ENCODE results near the gene CHCHD1. TPM values are rescaled to one million over a fixed set of nuclear protein-coding genes. Genes with fewer than 3 reads are reported as not detected.

CHCHD1 gene
- polyA plus RNA-seq, 3 donors = 15.0 to 85.0 (median 72.3) TPM

- Histone ChIP-seq H3K27me3 (ENCODE audit: control insufficient read depth in 2 of 2, insufficient read depth in 2 of 2, low read length in 2 of 2) (no peaks in the 10 kb centered on the region), H3K4me3 (replicated peaks in 1 of 3; ENCODE audit: low read depth in 2 of 3, low read length in 3 of 3) (no peak overlapping the region), H3K9ac (ENCODE audit: insufficient read depth, low read length, poor library complexity, severe bottlenecking) (no peak overlapping the region), H3K79me2 (ENCODE audit: insufficient read depth, low read length) (peaks cover 39% of the 10 kb centered on the region), H4K20me1 (ENCODE audit: insufficient read depth, low read length) (peaks cover 42% of the 10 kb centered on the region), H3K4me1 (ENCODE audit: control insufficient read depth in 1 of 2, insufficient read depth in 2 of 2, low read length in 2 of 2) (peaks cover 17 to 21% of the 10 kb centered on the region in 2 donors), H3K36me3 (replicated peaks in 1 of 2; ENCODE audit: control insufficient read depth in 1 of 2, insufficient read depth in 2 of 2, low read length in 2 of 2) (peaks cover 58 to 66% of the 10 kb centered on the region in 2 donors), H2AFZ (ENCODE audit: insufficient read depth, low read depth, low read length, poor library complexity, severe bottlenecking) (no peak overlapping the region), H3K4me2 (replicated peaks; ENCODE audit: extremely low read depth, low read length, poor library complexity, severe bottlenecking) (no peak overlapping the region), H3K9me3 (replicated peaks in 1 of 2; ENCODE audit: control insufficient read depth in 1 of 2, insufficient read depth in 1 of 2, low read length in 2 of 2) (no peaks in the 10 kb centered on the region), H3K27ac (ENCODE audit: low read depth in 1 of 2, low read length in 2 of 2) (no peak overlapping the region)
- peaks cover 0 to 2% (median 0%) of the 10 kb centered on the region in 7 donors for H3K9me3 Mint-ChIP-seq
- H3K4me1 Mint-ChIP-seq = peaks cover 12% of the 10 kb centered on the region
- no peak overlapping the region for H3K27ac Mint-ChIP-seq
- 93% methylated on average over 4 of the region's 10 CpGs for WGBS (ENCODE audit: insufficient coverage)
- no peak overlapping the region for H3K4me3 Mint-ChIP-seq
- intact Hi-C loops (cut with micrococcal nuclease) = loop anchor here in 1 of 2 donors (5.0 kb wide), 1 partner anchor 47 kb away; the partner anchor contains the start of gene SEC24C
- H3K27me3 Mint-ChIP-seq (ENCODE audit: low read depth in 3 of 3) = peaks cover 0 to 1% (median 0%) of the 10 kb centered on the region in 3 donors
- no peak for TF ChIP-seq CTCF (IDR thresholded peaks at IDR 0.05)
- peaks cover 55 to 66% of the 10 kb centered on the region in 2 donors for H3K36me3 Mint-ChIP-seq
- DNase-seq = no peak
Observed at GRCh38 chr10:73789659-73790055, 7.8 kb downstream of the CHCHD1 start.

- H3K27ac Mint-ChIP-seq = no peak overlapping the region
- no peak overlapping the region for H3K4me3 Mint-ChIP-seq
Observed at GRCh38 chr10:73790886-73791625, 9.2 kb downstream of the CHCHD1 start.

More at GRCh38 chr10:73790886-73791625, 9.2 kb downstream of the CHCHD1 start:
- H4K20me1 ChIP-seq (ENCODE audit: insufficient read depth, low read length) = peaks cover 42% of the 10 kb centered on the region
- no peaks in the 10 kb centered on the region for H3K27me3 ChIP-seq (ENCODE audit: control insufficient read depth in 2 of 2, insufficient read depth in 2 of 2, low read length in 2 of 2)
- TF ChIP-seq CTCF (IDR thresholded peaks at IDR 0.05) = no peak
- Mint-ChIP-seq H3K4me1 (peaks cover 12% of the 10 kb centered on the region), H3K36me3 (peaks cover 68 to 80% of the 10 kb centered on the region in 2 donors), H3K27me3 (ENCODE audit: low read depth in 3 of 3) (peaks cover 0 to 1% (median 0%) of the 10 kb centered on the region in 3 donors), H3K9me3 (peaks cover 0 to 2% (median 0%) of the 10 kb centered on the region in 7 donors)
- no peaks in the 10 kb centered on the region for H3K9me3 ChIP-seq (replicated peaks in 1 of 2; ENCODE audit: control insufficient read depth in 1 of 2, insufficient read depth in 1 of 2, low read length in 2 of 2)
- H3K4me1 ChIP-seq (ENCODE audit: control insufficient read depth in 1 of 2, insufficient read depth in 2 of 2, low read length in 2 of 2) = peaks cover 12 to 16% of the 10 kb centered on the region in 2 donors
- H3K4me2 ChIP-seq (replicated peaks; ENCODE audit: extremely low read depth, low read length, poor library complexity, severe bottlenecking) = no peak overlapping the region
- H3K36me3 ChIP-seq (replicated peaks in 1 of 2; ENCODE audit: control insufficient read depth in 1 of 2, insufficient read depth in 2 of 2, low read length in 2 of 2) = peaks cover 71 to 80% of the 10 kb centered on the region in 2 donors
- H2AFZ ChIP-seq (ENCODE audit: insufficient read depth, low read depth, low read length, poor library complexity, severe bottlenecking) = no peak overlapping the region
- H3K9ac ChIP-seq (ENCODE audit: insufficient read depth, low read length, poor library complexity, severe bottlenecking) = no peak overlapping the region
- intact Hi-C loops (cut with micrococcal nuclease) = no loop called here
- H3K4me3 ChIP-seq (replicated peaks in 1 of 3; ENCODE audit: low read depth in 2 of 3, low read length in 3 of 3) = no peak overlapping the region
- peaks cover 30% of the 10 kb centered on the region for H3K79me2 ChIP-seq (ENCODE audit: insufficient read depth, low read length)
- no peak overlapping the region for H3K27ac ChIP-seq (ENCODE audit: low read depth in 1 of 2, low read length in 2 of 2)
- WGBS (ENCODE audit: insufficient coverage) = 97% methylated on average over 18 of the region's 22 CpGs
- no peak for DNase-seq
